ENCODE data around the gene ID1. TPM values are rescaled to one million over a fixed set of nuclear protein-coding genes. Genes with fewer than 3 reads are reported as not detected.
"Not testable (repeated sequence)": the region's sequence is repeated elsewhere in the genome, so short reads cannot be mapped to it uniquely, and the experiment has no call there.

ID1 gene
- total RNA-seq, 4 donors from 2014 or later = 422 to 839 (median 555) TPM

DNA sequence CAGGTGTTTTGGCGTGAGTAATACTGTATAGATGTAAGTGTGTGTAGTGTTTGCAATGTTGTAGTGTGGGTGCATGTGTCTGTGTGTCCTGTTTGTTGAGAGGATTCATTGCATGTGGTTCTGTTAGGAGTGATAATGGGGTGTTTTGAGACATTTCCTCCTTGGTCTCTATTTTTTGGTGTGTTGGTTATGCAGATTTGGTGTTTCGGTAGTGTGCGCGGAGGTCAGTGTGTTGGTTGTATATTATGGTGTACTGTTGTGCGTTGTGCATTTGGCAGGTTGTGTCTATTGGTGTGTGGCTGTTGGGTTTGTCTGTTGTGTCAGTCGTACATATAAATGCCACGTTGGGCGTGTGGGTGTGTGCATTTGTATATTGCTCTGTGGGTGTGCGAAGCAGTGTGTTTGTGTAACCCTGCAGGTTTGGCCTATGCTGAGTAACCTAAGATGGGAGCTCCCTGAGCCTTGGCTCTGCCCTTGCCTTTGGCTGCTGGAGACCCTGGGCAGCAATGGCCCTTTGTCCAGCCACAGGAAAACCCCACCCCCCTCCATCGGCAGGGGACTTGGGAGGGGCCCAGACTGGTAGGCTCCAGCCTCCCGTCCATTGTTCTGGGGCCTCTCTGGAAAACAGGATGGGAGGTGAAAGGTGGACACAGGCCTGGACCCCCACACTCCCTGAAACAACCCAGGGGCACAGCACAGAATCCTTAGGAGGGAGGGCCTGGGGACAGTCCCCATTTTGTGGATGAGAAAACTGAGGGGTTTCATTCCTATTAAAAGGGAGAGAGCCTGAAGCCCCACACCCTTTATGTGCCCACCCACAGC lies 10.3 kb upstream of the ID1 start:
- DNase-seq = no peak

DNA sequence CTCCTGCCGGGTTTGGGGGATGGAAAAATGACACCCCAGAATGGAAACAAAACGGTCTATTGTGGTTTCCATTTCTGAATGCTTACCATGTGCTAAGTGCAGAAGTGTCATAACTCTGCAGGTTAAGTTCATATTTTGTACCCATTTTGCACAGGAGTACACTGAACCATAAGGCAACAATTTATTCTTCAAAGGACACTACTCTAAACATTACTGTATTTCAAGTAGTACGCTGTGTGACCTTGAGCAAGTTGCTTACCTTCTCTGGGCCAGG lies 9.8 kb upstream of the ID1 start:
- no peak for TF ChIP-seq POLR2A (IDR thresholded peaks at IDR 0.05)
- TF ChIP-seq, protein P1, sequence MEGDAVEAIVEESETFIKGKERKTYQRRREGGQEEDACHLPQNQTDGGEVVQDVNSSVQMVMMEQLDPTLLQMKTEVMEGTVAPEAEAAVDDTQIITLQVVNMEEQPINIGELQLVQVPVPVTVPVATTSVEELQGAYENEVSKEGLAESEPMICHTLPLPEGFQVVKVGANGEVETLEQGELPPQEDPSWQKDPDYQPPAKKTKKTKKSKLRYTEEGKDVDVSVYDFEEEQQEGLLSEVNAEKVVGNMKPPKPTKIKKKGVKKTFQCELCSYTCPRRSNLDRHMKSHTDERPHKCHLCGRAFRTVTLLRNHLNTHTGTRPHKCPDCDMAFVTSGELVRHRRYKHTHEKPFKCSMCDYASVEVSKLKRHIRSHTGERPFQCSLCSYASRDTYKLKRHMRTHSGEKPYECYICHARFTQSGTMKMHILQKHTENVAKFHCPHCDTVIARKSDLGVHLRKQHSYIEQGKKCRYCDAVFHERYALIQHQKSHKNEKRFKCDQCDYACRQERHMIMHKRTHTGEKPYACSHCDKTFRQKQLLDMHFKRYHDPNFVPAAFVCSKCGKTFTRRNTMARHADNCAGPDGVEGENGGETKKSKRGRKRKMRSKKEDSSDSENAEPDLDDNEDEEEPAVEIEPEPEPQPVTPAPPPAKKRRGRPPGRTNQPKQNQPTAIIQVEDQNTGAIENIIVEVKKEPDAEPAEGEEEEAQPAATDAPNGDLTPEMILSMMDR (IDR thresholded peaks at IDR 0.05) = no peak
- 50 to 70% methylated on average over 2 to 3 of the region's 3 CpGs for WGBS, 2 donors
- Histone ChIP-seq H3K4me1 (peaks cover 7 to 65% (median 33%) of the 10 kb centered on the region in 3 donors), H3K4me3 (no peak overlapping the region), H3K9me3 (no peaks in the 10 kb centered on the region), H3K27me3 (no peaks in the 10 kb centered on the region), H3K36me3 (no peaks in the 10 kb centered on the region), H3K27ac (peak overlapping the region; percentile 89 to 94 (median 91))
- DNase-seq = no peak
- intact Hi-C loops (cut with DNase I) = no loop called here

More for the DNA sequence above, 10.3 kb upstream of the ID1 start:
- intact Hi-C loops (cut with DNase I) = no loop called here
- H3K4me3 ChIP-seq = no peak overlapping the region
- 75 to 89% methylated on average over 6 to 8 of the region's 11 CpGs for WGBS, 2 donors
- peak overlapping the region; percentile 89 to 94 (median 91) for H3K27ac ChIP-seq
- no peaks in the 10 kb centered on the region for H3K27me3 ChIP-seq
- TF ChIP-seq, protein P1 (IDR thresholded peaks at IDR 0.05) = no peak
- no peak for TF ChIP-seq POLR2A (IDR thresholded peaks at IDR 0.05)
- no peaks in the 10 kb centered on the region for H3K9me3 ChIP-seq
- H3K36me3 ChIP-seq = no peaks in the 10 kb centered on the region
- peaks cover 7 to 70% (median 33%) of the 10 kb centered on the region in 3 donors for H3K4me1 ChIP-seq

DNA sequence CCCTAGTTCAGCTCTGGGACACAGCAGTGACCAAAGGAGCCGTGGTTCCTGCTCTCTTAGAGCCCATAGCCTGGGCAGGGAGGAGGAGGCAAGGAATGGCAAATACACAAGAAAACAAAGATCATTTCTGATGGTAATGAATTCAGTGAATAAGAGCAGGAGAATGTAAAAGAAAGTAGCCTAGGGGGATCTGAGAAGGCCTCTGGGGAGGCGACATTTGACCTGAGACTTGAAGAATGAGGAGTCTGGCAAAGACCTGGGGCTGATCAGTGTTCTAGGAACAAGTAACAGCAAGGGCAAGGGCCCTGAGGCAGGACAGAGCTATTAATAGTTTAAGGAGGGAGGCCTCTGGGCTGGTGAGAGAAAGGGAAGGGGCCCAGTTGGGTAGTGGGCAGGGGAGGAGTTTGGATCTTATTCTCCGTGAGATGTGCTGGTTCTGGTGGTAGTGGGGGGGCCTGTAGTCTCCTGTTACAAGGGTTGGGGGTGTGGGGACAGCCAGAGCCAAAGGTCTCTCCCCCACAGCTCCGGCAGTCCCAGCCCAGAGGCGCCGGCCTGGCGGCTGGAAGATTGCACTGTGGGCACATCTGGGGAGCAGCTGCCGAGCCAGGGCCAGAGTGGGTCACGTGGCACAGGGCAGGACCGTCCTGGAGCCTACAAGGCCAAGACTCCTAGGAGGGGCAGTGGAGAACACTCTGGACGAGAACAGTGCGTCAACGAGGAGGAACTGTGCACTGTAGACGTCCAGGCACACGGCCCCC lies 9.3 kb upstream of the ID1 start:
- no peaks in the 10 kb centered on the region for H3K27me3 ChIP-seq
- no peak for DNase-seq
- whole genome bisulfite sequencing, 2 donors = 29 to 30% methylated on average over 8 to 13 of the region's 15 CpGs
- H3K4me1 ChIP-seq = peaks cover 7 to 60% (median 33%) of the 10 kb centered on the region in 3 donors
- TF ChIP-seq, protein P1 (IDR thresholded peaks at IDR 0.05) = peak in 1 of 6 experiments; percentile 4
- TF ChIP-seq POLR2A (IDR thresholded peaks at IDR 0.05) = peak in 2 of 4 donors; percentile 17 to 30
- intact Hi-C loops (cut with DNase I) = no loop called here
- no peaks in the 10 kb centered on the region for H3K36me3 ChIP-seq
- H3K4me3 ChIP-seq = no peak overlapping the region
- peak overlapping the region; percentile 89 to 94 (median 91) for H3K27ac ChIP-seq
- H3K9me3 ChIP-seq = no peaks in the 10 kb centered on the region

GRCh38 chr20:31596412-31596715 lies 8.7 kb upstream of the ID1 start:
- H3K4me3 ChIP-seq; H3K36me3 ChIP-seq; DNase-seq; intact Hi-C loops (cut with DNase I); H3K27me3 ChIP-seq; H3K9me3 ChIP-seq: not testable (repeated sequence)
- WGBS, 2 donors = 84 to 86% methylated on average over 4 of the region's 4 CpGs
- H3K27ac ChIP-seq = peak overlapping the region; percentile 89 to 94 (median 91)
- peaks cover 7 to 54% (median 33%) of the 10 kb centered on the region in 3 donors for H3K4me1 ChIP-seq

- H3K27ac ChIP-seq = peak overlapping the region; percentile 89 to 94 (median 91)
- no peak for DNase-seq
- TF ChIP-seq POLR2A (IDR thresholded peaks at IDR 0.05) = no peak
- TF ChIP-seq, protein P1 (IDR thresholded peaks at IDR 0.05) = no peak
- H3K4me1 ChIP-seq = peaks cover 7 to 52% (median 33%) of the 10 kb centered on the region in 3 donors
- no peaks in the 10 kb centered on the region for H3K9me3 ChIP-seq
- intact Hi-C loops (cut with DNase I) = no loop called here
- WGBS, 2 donors = 75 to 86% methylated on average over 3 to 4 of the region's 4 CpGs
- H3K27me3 ChIP-seq = no peaks in the 10 kb centered on the region
- no peak overlapping the region for H3K4me3 ChIP-seq
- no peaks in the 10 kb centered on the region for H3K36me3 ChIP-seq
Measured at GRCh38 chr20:31596831-31597480, 8.1 kb upstream of the ID1 start.
